ENCODE data around the gene LRBA.

Gene LRBA

GRCh38 chr4:150375025-150375424 is 640.1 kb downstream of the LRBA start:
- no peaks in the 10 kb centered on the region for H3K9me3 ChIP-seq (replicated peaks; ENCODE audit: insufficient read depth, low read length)
- H3K4me1 ChIP-seq (ENCODE audit: low read length): no peaks in the 10 kb centered on the region
- no peaks in the 10 kb centered on the region for H3K27me3 ChIP-seq (replicated peaks; ENCODE audit: insufficient read depth, low read length)
- H3K79me2 ChIP-seq (ENCODE audit: low read length): no peaks in the 10 kb centered on the region
- no peak for DNase-seq
- H3K9ac ChIP-seq (ENCODE audit: low read length): no peak overlapping the region
- H3K4me2 ChIP-seq (ENCODE audit: low read depth, low read length): no peak overlapping the region
- H4K20me1 ChIP-seq (ENCODE audit: insufficient read depth, low read length): no peaks in the 10 kb centered on the region
- no peaks in the 10 kb centered on the region for H3K9me2 ChIP-seq (replicated peaks; ENCODE audit: insufficient read depth, low read length)
- no peak overlapping the region for H3K27ac ChIP-seq (ENCODE audit: low read length)
- H3F3A ChIP-seq (ENCODE audit: insufficient read depth, low read length): no peaks in the 10 kb centered on the region
- no peak overlapping the region for H3K4me3 ChIP-seq (ENCODE audit: low read length)
- H3K36me3 ChIP-seq (replicated peaks; ENCODE audit: insufficient read depth, low read length): no peaks in the 10 kb centered on the region
- TF ChIP-seq EZH2phosphoT487 (IDR thresholded peaks at IDR 0.05; ENCODE audit: low read length) (no peak), EZH2 (optimal IDR thresholded peaks at IDR 0.05; ENCODE audit: low read depth, low read length) (no peak), CTCF (IDR thresholded peaks at IDR 0.05; ENCODE audit: low read length) (no peak)
- H2AFZ ChIP-seq (ENCODE audit: low read length): no peak overlapping the region

GRCh38 chr4:150371869-150372268 is 643.2 kb downstream of the LRBA start:
- TF ChIP-seq EZH2phosphoT487 (IDR thresholded peaks at IDR 0.05; ENCODE audit: low read length) (no peak), EZH2 (optimal IDR thresholded peaks at IDR 0.05; ENCODE audit: low read depth, low read length) (no peak), CTCF (IDR thresholded peaks at IDR 0.05; ENCODE audit: low read length) (no peak)
- Histone ChIP-seq H3K4me3 (ENCODE audit: low read length) (no peak overlapping the region), H3K9me2 (replicated peaks; ENCODE audit: insufficient read depth, low read length) (no peaks in the 10 kb centered on the region), H4K20me1 (ENCODE audit: insufficient read depth, low read length) (no peaks in the 10 kb centered on the region), H3F3A (ENCODE audit: insufficient read depth, low read length) (no peaks in the 10 kb centered on the region), H3K36me3 (replicated peaks; ENCODE audit: insufficient read depth, low read length) (no peaks in the 10 kb centered on the region), H3K9ac (ENCODE audit: low read length) (no peak overlapping the region), H3K9me3 (replicated peaks; ENCODE audit: insufficient read depth, low read length) (no peaks in the 10 kb centered on the region), H3K4me2 (ENCODE audit: low read depth, low read length) (no peak overlapping the region), H3K4me1 (ENCODE audit: low read length) (no peaks in the 10 kb centered on the region), H3K27ac (ENCODE audit: low read length) (no peak overlapping the region), H3K27me3 (replicated peaks; ENCODE audit: insufficient read depth, low read length) (no peaks in the 10 kb centered on the region), H2AFZ (ENCODE audit: low read length) (no peak overlapping the region), H3K79me2 (ENCODE audit: low read length) (no peaks in the 10 kb centered on the region)
- DNase-seq: no peak

GRCh38 chr4:150369434-150370380 is 645.4 kb downstream of the LRBA start:
- Histone ChIP-seq H2AFZ (ENCODE audit: low read length) (no peak overlapping the region), H3K36me3 (replicated peaks; ENCODE audit: insufficient read depth, low read length) (no peaks in the 10 kb centered on the region), H3K9ac (ENCODE audit: low read length) (no peak overlapping the region), H3K79me2 (ENCODE audit: low read length) (no peaks in the 10 kb centered on the region), H3K27me3 (replicated peaks; ENCODE audit: insufficient read depth, low read length) (no peaks in the 10 kb centered on the region), H3K9me3 (replicated peaks; ENCODE audit: insufficient read depth, low read length) (no peaks in the 10 kb centered on the region), H3K4me2 (ENCODE audit: low read depth, low read length) (no peak overlapping the region), H3K27ac (ENCODE audit: low read length) (no peak overlapping the region), H3F3A (ENCODE audit: insufficient read depth, low read length) (no peaks in the 10 kb centered on the region), H3K4me1 (ENCODE audit: low read length) (no peaks in the 10 kb centered on the region), H3K4me3 (ENCODE audit: low read length) (no peak overlapping the region), H3K9me2 (replicated peaks; ENCODE audit: insufficient read depth, low read length) (no peaks in the 10 kb centered on the region), H4K20me1 (ENCODE audit: insufficient read depth, low read length) (no peaks in the 10 kb centered on the region)
- TF ChIP-seq CTCF (IDR thresholded peaks at IDR 0.05; ENCODE audit: low read length) (no peak), EZH2phosphoT487 (IDR thresholded peaks at IDR 0.05; ENCODE audit: low read length) (no peak), EZH2 (optimal IDR thresholded peaks at IDR 0.05; ENCODE audit: low read depth, low read length) (no peak)
- DNase-seq: no peak

Data from MM.1S (cell line).